Subcutaneous adipose tissue (tissue), 4 donors: ENCODE measurements around the gene NRM. TPM values are rescaled to one million over a fixed set of nuclear protein-coding genes. Genes with fewer than 3 reads are reported as not detected.

Experiments used
- CTCF ChIP-seq: fragments of 450-650 bp; IDR thresholded peaks from one replicate; pipeline ENCODE4 v1.5.1; 2016; ENCODE audit warnings: low read depth, mild to moderate bottlenecking, control low read depth, antibody characterized with exemption, moderate library complexity
- total RNA-seq, 4 donors: library from RNA; depleted of rRNA; stranded (reverse); fragments of >200 nt; gene quantifications; one replicate each; pipeline ENCODE4 v1.1.0, GENCODE V29; 2016

NRM gene
- 1 to 10 TPM; 2.0 to 4.2 (median 3.6) TPM for total RNA-seq

GRCh38 chr6:30690403-30691207 lies at the start of gene NRM:
TSS of gene NRM (minus strand) at chr6:30690984. CDS start at chr6:30690974, 10 bp downstream.
- no peak for TF ChIP-seq CTCF

GRCh38 chr6:30740540-30740870 lies 49.7 kb upstream of the NRM start:
- no peak for TF ChIP-seq CTCF

DNA sequence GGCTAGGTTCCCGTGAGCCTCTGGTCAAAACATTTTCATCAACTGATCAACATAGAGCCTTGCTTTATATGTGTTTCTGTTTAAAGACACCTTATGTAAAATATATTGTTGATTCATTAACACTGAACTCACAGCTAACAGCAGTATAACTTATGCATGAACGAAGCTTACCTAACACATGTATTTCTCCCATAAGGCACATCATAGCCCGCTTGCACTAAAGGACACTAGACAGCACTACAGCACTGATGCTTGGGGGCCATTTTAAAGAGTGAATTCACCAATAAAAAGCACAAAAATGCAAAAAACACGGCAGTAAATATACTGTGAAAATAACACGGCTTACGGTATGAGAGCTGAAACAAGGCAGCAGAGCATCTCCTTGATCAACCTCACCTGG lies 47.7 kb upstream of the NRM start:
- TF ChIP-seq CTCF, result no peak

- TF ChIP-seq CTCF, result no peak
Measured at GRCh38 chr6:30735668-30736314, 45.0 kb upstream of the NRM start.

- TF ChIP-seq CTCF, result no peak
Measured at GRCh38 chr6:30732237-30732943, 41.6 kb upstream of the NRM start.

- no peak for TF ChIP-seq CTCF
Measured at GRCh38 chr6:30730601-30731435, 40.0 kb upstream of the NRM start.
